Neutrophil (primary cell): ENCODE measurements around the gene MED12L.
"Not testable (repeated sequence)": the region's sequence is repeated elsewhere in the genome, so short reads cannot be mapped to it uniquely, and the experiment has no call there.

Experiments
- H3K27ac ChIP-seq: fragments of 200-600 bp; sonication (generic); 2 replicates; pipeline ENCODE4 v1.5.1; 2016; ENCODE audit warnings: mild to moderate bottlenecking, moderate library complexity
- H3K27me3 ChIP-seq: fragments of 200-600 bp; sonication (generic); 2 replicates; pipeline ENCODE4 v1.6.0; 2016; ENCODE audit warnings: mild to moderate bottlenecking
- H3K36me3 ChIP-seq: fragments of 200-600 bp; sonication (generic); 2 replicates; pipeline ENCODE4 v1.5.1; 2017
- H3K4me1 ChIP-seq, 2 experiments: fragments of 200-600 bp in 1 of 2; sonication (generic) in 1 of 2; 1 replicate in 1 of 2; 2 replicates in 1 of 2; pipeline versions ENCODE4 v1.5.1 to v1.6.1; 2013 to 2016; ENCODE audit warnings: low read depth in 1 of 2, low read length in 1 of 2, mild to moderate bottlenecking in 1 of 2, moderate library complexity in 1 of 2; ENCODE audit not compliant: control insufficient read depth in 1 of 2, insufficient read depth in 1 of 2
- H3K4me3 ChIP-seq, 2 experiments: fragments of 200-600 bp in 1 of 2; sonication (generic) in 1 of 2; 1 replicate in 1 of 2; 2 replicates in 1 of 2; pipeline ENCODE4 v1.5.1; 2013 to 2016; ENCODE audit warnings: low read depth in 1 of 2, low read length in 1 of 2, mild to moderate bottlenecking in 1 of 2, moderate library complexity in 1 of 2
- H3K9me3 ChIP-seq: fragments of 200-600 bp; sonication (generic); 2 replicates; pipeline ENCODE4 v1.5.1; 2016
- CTCF ChIP-seq: fragments of 200-600 bp; sonication (generic); IDR thresholded peaks from 2 replicates; pipeline ENCODE4 v1.5.1; 2016; ENCODE audit warnings: antibody characterized with exemption

Gene MED12L

GRCh38 chr3:151074256-151074655, 11.2 kb upstream of the MED12L start:
- Histone ChIP-seq H3K36me3 (no peaks in the 10 kb centered on the region), H3K4me1 (peaks cover 0 to 4% of the 10 kb centered on the region in 2 experiments), H3K27ac (no peak overlapping the region), H3K4me3 (no peak overlapping the region), H3K27me3 (no peaks in the 10 kb centered on the region), H3K9me3 (no peaks in the 10 kb centered on the region)
- no peak for TF ChIP-seq CTCF

GRCh38 chr3:151075869-151076562, 9.4 kb upstream of the MED12L start:
- TF ChIP-seq CTCF: no peak
- Histone ChIP-seq H3K27me3 (peaks cover 9% of the 10 kb centered on the region), H3K9me3 (no peaks in the 10 kb centered on the region), H3K4me1 (peaks cover 0 to 4% of the 10 kb centered on the region in 2 experiments), H3K4me3 (no peak overlapping the region), H3K27ac (no peak overlapping the region), H3K36me3 (no peaks in the 10 kb centered on the region)

- no peak for TF ChIP-seq CTCF
- H3K4me3 ChIP-seq: no peak overlapping the region
- no peaks in the 10 kb centered on the region for H3K9me3 ChIP-seq
- H3K4me1 ChIP-seq: peaks cover 0 to 4% of the 10 kb centered on the region in 2 experiments
- H3K27ac ChIP-seq: no peak overlapping the region
- no peaks in the 10 kb centered on the region for H3K36me3 ChIP-seq
- H3K27me3 ChIP-seq: peaks cover 11% of the 10 kb centered on the region
Measured at GRCh38 chr3:151076626-151077025, 8.8 kb upstream of the MED12L start.

- peaks cover 56% of the 10 kb centered on the region for H3K27me3 ChIP-seq
- not testable (repeated sequence) for H3K4me3 ChIP-seq
Measured at GRCh38 chr3:151081082-151081481, 4.4 kb upstream of the MED12L start.

GRCh38 chr3:151082880-151083838, 2.3 kb upstream of the MED12L start:
- TF ChIP-seq CTCF: no peak
- Histone ChIP-seq H3K27me3 (peaks cover 77% of the 10 kb centered on the region), H3K4me3 (no peak overlapping the region), H3K4me1 (peaks cover 18 to 24% of the 10 kb centered on the region in 2 experiments), H3K36me3 (no peaks in the 10 kb centered on the region), H3K9me3 (no peaks in the 10 kb centered on the region), H3K27ac (no peak overlapping the region)

More at GRCh38 chr3:151081082-151081481, 4.4 kb upstream of the MED12L start:
- not testable (repeated sequence) for H3K9me3 ChIP-seq, H3K36me3 ChIP-seq, H3K27ac ChIP-seq
- peaks cover 11 to 13% of the 10 kb centered on the region in 2 experiments for H3K4me1 ChIP-seq

GRCh38 chr3:151084893-151085226, 604 bp upstream of the MED12L start:
- peaks cover 24% of the 10 kb centered on the region in 2 experiments for H3K4me1 ChIP-seq
- H3K27ac ChIP-seq: no peak overlapping the region
- H3K27me3 ChIP-seq: peaks cover 84% of the 10 kb centered on the region
- H3K36me3 ChIP-seq: no peaks in the 10 kb centered on the region
- peak overlapping the region; percentile 68 to 76 for H3K4me3 ChIP-seq
- no peak for TF ChIP-seq CTCF
- no peaks in the 10 kb centered on the region for H3K9me3 ChIP-seq
